Fibroblast of lung (primary cell): ENCODE measurements around the gene MUC3A. TPM values are rescaled to one million over a fixed set of nuclear protein-coding genes. Genes with fewer than 3 reads are reported as not detected.

ENCODE experiments used
- DNase-seq, 2 donors: peaks; one replicate each; pipeline versions ENCODE4 v3.0.0 to v3.0.0-alpha.2; 2010; ENCODE audit warnings: low read depth in 2 of 2
- H2AFZ ChIP-seq: 2 replicates; pipeline ENCODE4 v1.5.1; 2012; ENCODE audit warnings: low read length, control low read depth, inconsistent platforms
- H3K27ac ChIP-seq: 2 replicates; pipeline ENCODE4 v1.5.1; 2011; ENCODE audit warnings: low read length, control low read depth; ENCODE audit not compliant: insufficient read depth
- H3K27me3 ChIP-seq: 2 replicates; pipeline ENCODE4 v1.5.1; 2011; ENCODE audit warnings: mild to moderate bottlenecking, low read length; ENCODE audit not compliant: control insufficient read depth, insufficient read depth
- H3K36me3 ChIP-seq: 2 replicates; pipeline ENCODE4 v1.5.1; 2011; ENCODE audit warnings: low read length; ENCODE audit not compliant: control insufficient read depth, insufficient read depth
- H3K4me1 ChIP-seq: 2 replicates; pipeline ENCODE4 v1.5.1; 2011; ENCODE audit warnings: low read length; ENCODE audit not compliant: control insufficient read depth, insufficient read depth; ENCODE audit errors: extremely low read depth
- H3K4me2 ChIP-seq: 2 replicates; pipeline ENCODE4 v1.5.1; 2011; ENCODE audit warnings: low read length, control low read depth; ENCODE audit not compliant: insufficient read depth; ENCODE audit errors: extremely low read depth
- H3K4me3 ChIP-seq, 4 experiments: fragments of 200-600 bp in 1 of 4; sonication (generic) in 1 of 4; replicated peaks in 1 of 4; 2 replicates each; pipeline ENCODE4 v1.5.1; 2011 to 2016; ENCODE audit warnings: low read length in 4 of 4, low read depth in 3 of 4, mild to moderate bottlenecking in 3 of 4, control low read depth in 2 of 4, inconsistent platforms in 1 of 4, mixed read lengths in 1 of 4; ENCODE audit not compliant: insufficient read depth in 1 of 4; ENCODE audit errors: control extremely low read depth in 1 of 4
- H3K79me2 ChIP-seq: 2 replicates; pipeline ENCODE4 v1.5.1; 2012; ENCODE audit warnings: mild to moderate bottlenecking, low read length, inconsistent platforms; ENCODE audit not compliant: control insufficient read depth, insufficient read depth
- H3K9ac ChIP-seq: 2 replicates; pipeline ENCODE4 v1.5.1; 2011; ENCODE audit warnings: mild to moderate bottlenecking, low read length, control low read depth; ENCODE audit not compliant: insufficient read depth
- H3K9me3 ChIP-seq: 2 replicates; pipeline ENCODE4 v1.5.1; 2012; ENCODE audit warnings: low read depth, low read length; ENCODE audit not compliant: control insufficient read depth, insufficient read depth
- H4K20me1 ChIP-seq: 2 replicates; pipeline ENCODE4 v1.5.1; 2011; ENCODE audit warnings: low read length; ENCODE audit not compliant: control insufficient read depth, insufficient read depth; ENCODE audit errors: extremely low read depth
- CTCF ChIP-seq, 2 donors: IDR thresholded peaks in 1 of 2; conservative IDR thresholded peaks in 1 of 2; 1 replicate in 1 of 2; 2 replicates in 1 of 2; pipeline ENCODE4 v1.5.1; 2011 to 2012; ENCODE audit warnings: low read length in 2 of 2, control low read depth in 1 of 2, inconsistent platforms in 1 of 2, low read depth in 1 of 2, mild to moderate bottlenecking in 1 of 2
- EZH2 ChIP-seq: IDR thresholded peaks from 2 replicates; pipeline ENCODE4 v1.5.1; 2012; ENCODE audit warnings: low read length, control low read depth, mild to moderate bottlenecking; ENCODE audit errors: missing control alignments
- polyA plus RNA-seq, 2 donors: library from polyadenylated mRNA; depleted of rRNA in 1 of 2; stranded (reverse) in 1 of 2; unstranded in 1 of 2; fragments of >200 nt; gene quantifications; 2 replicates each; pipeline ENCODE4 v1.2.1, GENCODE V29; 2011 to 2012; ENCODE audit warnings: missing spikeins in 1 of 2
- total RNA-seq: library from RNA; depleted of rRNA; stranded (reverse); fragments of >200 nt; gene quantifications from 2 replicates; pipeline ENCODE4 v1.2.1, GENCODE V29; 2014

MUC3A gene
- total and polyA plus RNA-seq, 2 donors (not counting 1 experiment from before 2014, with no cell fraction given), result not detected

- H3K4me1 ChIP-seq, result no peaks in the 10 kb centered on the region
- peak overlapping the region; percentile 35 for H2AFZ ChIP-seq
- no peak overlapping the region for H3K27ac ChIP-seq
- peak; percentile 25 for DNase-seq
- no peaks in the 10 kb centered on the region for H4K20me1 ChIP-seq
- peak overlapping the region; percentile 15 for H3K4me2 ChIP-seq
- no peak overlapping the region for H3K9ac ChIP-seq
- no peaks in the 10 kb centered on the region for H3K9me3 ChIP-seq
- no peaks in the 10 kb centered on the region for H3K79me2 ChIP-seq
- TF ChIP-seq EZH2 (no peak), CTCF (conservative IDR thresholded peaks at IDR 0.05 in 1 of 2, IDR thresholded peaks at IDR 0.05 in 1 of 2; ENCODE audit: low read depth in 1 of 2, low read length in 2 of 2) (peak; percentile 58 to 62)
- no peaks in the 10 kb centered on the region for H3K36me3 ChIP-seq
- no peak overlapping the region for H3K4me3 ChIP-seq
- peaks cover 32% of the 10 kb centered on the region for H3K27me3 ChIP-seq
Measured at GRCh38 chr7:100965723-100966541, 16.6 kb downstream of the MUC3A start.

- no peak for DNase-seq
- Histone ChIP-seq H3K79me2 (no peaks in the 10 kb centered on the region), H2AFZ (no peak overlapping the region), H3K4me2 (no peak overlapping the region), H3K4me3 (no peak overlapping the region), H3K9me3 (no peaks in the 10 kb centered on the region), H3K9ac (no peak overlapping the region), H3K36me3 (no peaks in the 10 kb centered on the region), H3K4me1 (no peaks in the 10 kb centered on the region), H4K20me1 (no peaks in the 10 kb centered on the region), H3K27ac (no peak overlapping the region), H3K27me3 (peaks cover 32% of the 10 kb centered on the region)
- TF ChIP-seq EZH2 (peak; percentile 92), CTCF (conservative IDR thresholded peaks at IDR 0.05 in 1 of 2, IDR thresholded peaks at IDR 0.05 in 1 of 2; ENCODE audit: low read depth in 1 of 2, low read length in 2 of 2) (no peak)
Measured at GRCh38 chr7:100966542-100967291, 17.4 kb downstream of the MUC3A start.

GRCh38 chr7:100967292-100967863, 18.0 kb downstream of the MUC3A start:
- Histone ChIP-seq H3K79me2 (no peaks in the 10 kb centered on the region), H3K4me3 (no peak overlapping the region), H3K27me3 (peaks cover 37% of the 10 kb centered on the region), H3K36me3 (no peaks in the 10 kb centered on the region), H4K20me1 (no peaks in the 10 kb centered on the region), H3K4me2 (no peak overlapping the region), H3K4me1 (no peaks in the 10 kb centered on the region), H3K9me3 (no peaks in the 10 kb centered on the region), H3K27ac (no peak overlapping the region), H3K9ac (no peak overlapping the region), H2AFZ (no peak overlapping the region)
- TF ChIP-seq CTCF (conservative IDR thresholded peaks at IDR 0.05 in 1 of 2, IDR thresholded peaks at IDR 0.05 in 1 of 2; ENCODE audit: low read depth in 1 of 2, low read length in 2 of 2) (no peak), EZH2 (peak; percentile 52)
- DNase-seq, result no peak
